ENCODE measurements around the gene NUP155. TPM values are rescaled to one million over a fixed set of nuclear protein-coding genes. Genes with fewer than 3 reads are reported as not detected.
"Not testable (repeated sequence)": the region's sequence is repeated elsewhere in the genome, so short reads cannot be mapped to it uniquely, and the experiment has no call there.

The NUP155 gene
- total RNA-seq, 1 experiment from 2014 or later, result 35.1 TPM

DNA sequence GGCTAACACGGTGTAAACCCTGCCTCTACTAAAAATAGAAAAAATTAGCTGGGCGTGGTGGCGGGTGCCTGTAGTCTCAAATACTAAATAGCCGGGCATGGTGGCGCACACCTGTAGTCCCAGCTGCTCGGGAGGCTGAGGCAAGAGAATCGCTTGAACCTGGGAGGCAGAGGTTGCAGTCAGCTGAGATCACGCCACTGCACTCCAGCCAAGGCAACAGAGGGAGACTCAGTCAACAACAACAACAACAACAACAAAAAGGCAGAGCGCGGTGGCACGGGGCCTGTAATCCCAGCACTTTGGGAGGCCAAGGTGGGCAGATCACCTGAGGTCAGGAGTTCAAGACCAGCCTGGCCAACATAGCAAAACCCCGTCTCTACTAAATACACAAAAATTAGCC lies 7.2 kb upstream of the NUP155 start:
- not testable (repeated sequence) for H2AFZ ChIP-seq (ENCODE audit: low read length); H3K4me1 ChIP-seq (ENCODE audit: low read length); H3K27me3 ChIP-seq (ENCODE audit: low read length); DNase-seq; H3K9me2 ChIP-seq (replicated peaks; ENCODE audit: insufficient read depth, low read length); H3K9ac ChIP-seq (ENCODE audit: low read length); H3K27ac ChIP-seq (ENCODE audit: low read length); H3K4me2 ChIP-seq (ENCODE audit: low read depth, low read length, poor library complexity, severe bottlenecking); H4K20me1 ChIP-seq (ENCODE audit: insufficient read depth, low read depth, low read length); H3K4me3 ChIP-seq (ENCODE audit: low read length); H3K9me3 ChIP-seq (ENCODE audit: low read length); H3K36me3 ChIP-seq (ENCODE audit: insufficient read depth, low read length)
- peaks cover 14% of the 10 kb centered on the region for H3K79me2 ChIP-seq (ENCODE audit: low read length)

DNA sequence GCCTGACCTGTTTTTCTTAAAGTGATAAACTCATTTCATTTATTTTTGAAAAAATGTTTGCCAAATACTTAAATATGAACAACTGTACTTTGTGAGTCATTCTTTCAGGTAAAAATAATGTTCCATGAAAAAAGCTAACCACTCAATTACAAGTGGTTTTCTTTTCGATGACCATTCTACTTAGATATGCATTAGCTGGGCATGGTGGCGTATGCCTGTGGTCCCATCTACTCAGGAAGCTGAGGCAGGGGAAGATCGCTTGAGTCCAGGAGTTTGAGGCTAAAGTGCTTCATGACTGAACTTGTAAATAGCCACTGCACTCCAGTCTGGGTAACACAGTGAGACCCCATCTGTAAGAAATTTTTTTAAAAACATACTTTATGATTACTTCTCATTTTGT lies 4.2 kb upstream of the NUP155 start:
- Histone ChIP-seq H3K36me3 (ENCODE audit: insufficient read depth, low read length) (no peaks in the 10 kb centered on the region), H3K9me2 (replicated peaks; ENCODE audit: insufficient read depth, low read length) (no peaks in the 10 kb centered on the region; the same call in 1 of the 2 replicates), H3K9me3 (ENCODE audit: low read length) (no peaks in the 10 kb centered on the region), H4K20me1 (ENCODE audit: insufficient read depth, low read depth, low read length) (no peaks in the 10 kb centered on the region; the same call in 1 of the 2 replicates), H2AFZ (ENCODE audit: low read length) (peak overlapping the region; percentile 86; the same call in 1 of the 2 replicates), H3K79me2 (ENCODE audit: low read length) (peaks cover 18% of the 10 kb centered on the region), H3K4me1 (ENCODE audit: low read length) (peaks cover 9% of the 10 kb centered on the region), H3K27me3 (ENCODE audit: low read length) (no peaks in the 10 kb centered on the region), H3K27ac (ENCODE audit: low read length) (no peak overlapping the region), H3K4me2 (ENCODE audit: low read depth, low read length, poor library complexity, severe bottlenecking) (no peak overlapping the region), H3K4me3 (ENCODE audit: low read length) (no peak overlapping the region), H3K9ac (ENCODE audit: low read length) (no peak overlapping the region)
- DNase-seq, result no peak

DNA sequence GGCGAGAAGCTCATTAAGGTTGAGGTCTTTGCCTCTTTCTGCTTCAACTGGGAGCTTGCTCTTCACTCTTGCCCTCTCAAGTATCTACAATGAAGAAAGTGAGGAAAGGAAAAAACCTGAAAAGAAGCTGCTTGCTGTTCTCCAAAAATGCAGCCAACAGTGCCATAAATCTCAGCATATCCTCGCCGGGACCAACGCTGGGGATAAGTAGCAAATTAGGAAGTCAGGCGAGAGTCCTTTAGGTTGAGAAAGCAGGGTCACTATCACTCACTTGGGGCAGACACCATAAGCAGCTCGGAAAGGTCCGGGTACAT lies 399 bp downstream of the NUP155 start:
- Histone ChIP-seq H2AFZ (ENCODE audit: low read length) (peak overlapping the region; percentile 46; the same call in 1 of the 2 replicates), H3K79me2 (ENCODE audit: low read length) (peaks cover 52% of the 10 kb centered on the region), H3K9ac (ENCODE audit: low read length) (peak overlapping the region; percentile 90), H3K36me3 (ENCODE audit: insufficient read depth, low read length) (peaks cover 5% of the 10 kb centered on the region; the same call in 1 of the 2 replicates), H3K4me1 (ENCODE audit: low read length) (peaks cover 23% of the 10 kb centered on the region), H3K27ac (ENCODE audit: low read length) (no peak overlapping the region; the same call in 1 of the 2 replicates), H4K20me1 (ENCODE audit: insufficient read depth, low read depth, low read length) (peaks cover 14% of the 10 kb centered on the region; the same call in 1 of the 2 replicates), H3K9me3 (ENCODE audit: low read length) (no peaks in the 10 kb centered on the region), H3K9me2 (replicated peaks; ENCODE audit: insufficient read depth, low read length) (no peaks in the 10 kb centered on the region; the same call in 1 of the 2 replicates), H3K4me2 (ENCODE audit: low read depth, low read length, poor library complexity, severe bottlenecking) (peak overlapping the region; percentile 75), H3K27me3 (ENCODE audit: low read length) (no peaks in the 10 kb centered on the region), H3K4me3 (ENCODE audit: low read length) (peak overlapping the region; percentile 97)
- DNase-seq, result no peak

DNA sequence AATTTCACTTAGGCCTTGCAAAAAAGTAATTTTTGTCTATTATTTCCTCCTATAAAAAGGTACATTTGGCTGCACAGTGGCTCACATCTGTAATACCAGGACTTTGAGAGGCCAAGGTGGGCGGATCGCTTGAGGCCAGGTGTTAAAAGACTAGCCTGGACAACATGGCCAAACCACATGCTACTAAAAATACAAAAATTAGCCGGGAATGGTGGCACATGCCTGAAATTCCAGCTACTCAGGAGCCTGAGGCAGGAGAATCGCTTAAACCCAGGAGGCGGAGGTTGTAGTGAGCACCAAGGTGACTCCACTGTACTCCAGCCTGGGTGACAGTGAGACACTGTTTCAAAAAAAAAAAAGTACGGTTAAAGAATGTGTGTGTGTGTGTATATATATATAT lies 15.7 kb downstream of the NUP155 start:
- peaks cover 23% of the 10 kb centered on the region for H3K79me2 ChIP-seq (ENCODE audit: low read length)

DNA sequence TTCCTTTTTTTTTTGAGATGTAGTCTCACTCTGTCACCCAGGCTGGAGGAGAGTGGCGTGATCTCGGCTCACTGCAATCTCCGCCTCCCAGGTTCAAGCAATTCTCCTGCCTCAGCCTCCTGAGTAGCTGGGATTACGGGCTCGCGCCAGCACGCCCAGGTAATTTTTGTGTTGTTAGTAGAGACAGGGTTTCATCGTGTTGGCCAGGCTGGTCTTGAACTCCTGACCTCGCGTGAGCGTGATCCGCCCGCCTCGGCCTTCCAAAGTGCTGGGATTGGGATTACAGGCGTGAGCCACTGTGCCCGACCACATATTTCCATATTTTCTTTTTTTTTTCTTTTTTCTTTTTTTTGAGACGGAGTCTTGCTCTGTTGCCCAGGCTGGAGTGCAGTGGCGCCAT lies 28.2 kb downstream of the NUP155 start:
- DNase-seq; H3K9ac ChIP-seq (ENCODE audit: low read length); H3K9me3 ChIP-seq (ENCODE audit: low read length); H3K4me3 ChIP-seq (ENCODE audit: low read length); H4K20me1 ChIP-seq (ENCODE audit: insufficient read depth, low read depth, low read length); H3K27ac ChIP-seq (ENCODE audit: low read length); H3K4me2 ChIP-seq (ENCODE audit: low read depth, low read length, poor library complexity, severe bottlenecking); H3K4me1 ChIP-seq (ENCODE audit: low read length); H3K9me2 ChIP-seq (replicated peaks; ENCODE audit: insufficient read depth, low read length); H2AFZ ChIP-seq (ENCODE audit: low read length); H3K79me2 ChIP-seq (ENCODE audit: low read length); H3K27me3 ChIP-seq (ENCODE audit: low read length): not testable (repeated sequence)
- peaks cover 14% of the 10 kb centered on the region; the same call in 1 of the 2 replicates for H3K36me3 ChIP-seq (ENCODE audit: insufficient read depth, low read length)

More for the DNA sequence above, 15.7 kb downstream of the NUP155 start:
- Histone ChIP-seq H3K9me2 (replicated peaks; ENCODE audit: insufficient read depth, low read length) (no peaks in the 10 kb centered on the region), H3K4me2 (ENCODE audit: low read depth, low read length, poor library complexity, severe bottlenecking) (no peak overlapping the region), H4K20me1 (ENCODE audit: insufficient read depth, low read depth, low read length) (no peaks in the 10 kb centered on the region), H2AFZ (ENCODE audit: low read length) (no peak overlapping the region), H3K4me1 (ENCODE audit: low read length) (no peaks in the 10 kb centered on the region), H3K9ac (ENCODE audit: low read length) (no peak overlapping the region), H3K36me3 (ENCODE audit: insufficient read depth, low read length) (peaks cover 29% of the 10 kb centered on the region), H3K9me3 (ENCODE audit: low read length) (no peaks in the 10 kb centered on the region), H3K27ac (ENCODE audit: low read length) (no peak overlapping the region), H3K4me3 (ENCODE audit: low read length) (no peak overlapping the region), H3K27me3 (ENCODE audit: low read length) (no peaks in the 10 kb centered on the region)
- DNase-seq, result no peak

DNA sequence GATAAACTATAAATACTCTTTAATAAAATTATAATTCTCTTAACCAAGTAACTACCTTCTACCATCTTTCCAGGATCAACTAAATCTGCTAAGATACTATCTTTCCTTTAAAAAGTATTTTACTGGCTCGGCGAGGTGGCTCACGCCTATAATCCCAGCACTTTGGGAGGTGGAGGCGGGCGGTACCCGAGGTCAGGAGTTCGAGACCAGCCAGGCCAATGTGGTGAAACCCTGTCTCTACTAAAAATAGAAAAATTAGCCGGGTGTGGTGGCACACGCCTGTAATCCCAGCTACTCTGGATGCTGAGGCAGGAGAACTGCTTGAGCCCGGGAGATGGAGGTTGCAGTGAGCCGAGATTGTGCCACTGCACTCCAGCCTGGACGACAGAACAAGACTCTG lies 36.2 kb downstream of the NUP155 start:
- not testable (repeated sequence) for H3K4me1 ChIP-seq (ENCODE audit: low read length); H3K9me3 ChIP-seq (ENCODE audit: low read length); DNase-seq; H3K4me2 ChIP-seq (ENCODE audit: low read depth, low read length, poor library complexity, severe bottlenecking); H2AFZ ChIP-seq (ENCODE audit: low read length); H3K9me2 ChIP-seq (replicated peaks; ENCODE audit: insufficient read depth, low read length); H3K4me3 ChIP-seq (ENCODE audit: low read length); H4K20me1 ChIP-seq (ENCODE audit: insufficient read depth, low read depth, low read length); H3K79me2 ChIP-seq (ENCODE audit: low read length); H3K27me3 ChIP-seq (ENCODE audit: low read length); H3K27ac ChIP-seq (ENCODE audit: low read length); H3K9ac ChIP-seq (ENCODE audit: low read length)
- H3K36me3 ChIP-seq (ENCODE audit: insufficient read depth, low read length), result peaks cover 25% of the 10 kb centered on the region; the same call in 1 of the 2 replicates

DNA sequence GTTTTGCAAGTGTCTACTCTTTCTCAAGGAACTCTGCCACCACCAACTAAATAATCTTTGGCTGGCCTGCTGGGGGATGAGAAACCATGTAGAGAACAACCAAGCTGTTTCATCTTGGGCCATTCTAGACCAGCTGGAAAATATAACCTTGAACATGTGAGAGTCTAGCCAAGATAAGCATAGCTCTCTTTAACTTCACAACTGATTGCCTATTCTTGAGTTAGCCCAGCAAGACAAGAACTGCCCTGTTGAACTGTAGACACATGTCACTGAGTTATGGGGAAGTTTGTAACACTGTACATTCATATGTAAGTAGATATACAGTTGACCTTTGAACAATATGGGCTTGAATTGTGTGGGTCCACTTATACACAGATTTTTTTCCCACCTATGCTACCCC lies 44.4 kb downstream of the NUP155 start:
- no peaks in the 10 kb centered on the region for H3K9me2 ChIP-seq (replicated peaks; ENCODE audit: insufficient read depth, low read length)
- no peak overlapping the region for H3K4me2 ChIP-seq (ENCODE audit: low read depth, low read length, poor library complexity, severe bottlenecking)
- H3K27me3 ChIP-seq (ENCODE audit: low read length), result no peaks in the 10 kb centered on the region
- no peak overlapping the region for H3K27ac ChIP-seq (ENCODE audit: low read length)
- no peaks in the 10 kb centered on the region for H3K9me3 ChIP-seq (ENCODE audit: low read length)
- no peak for DNase-seq
- no peaks in the 10 kb centered on the region; the same call in 1 of the 2 replicates for H3K79me2 ChIP-seq (ENCODE audit: low read length)
- no peak overlapping the region for H2AFZ ChIP-seq (ENCODE audit: low read length)
- H3K36me3 ChIP-seq (ENCODE audit: insufficient read depth, low read length), result peaks cover 69% of the 10 kb centered on the region
- H3K9ac ChIP-seq (ENCODE audit: low read length), result no peak overlapping the region
- H4K20me1 ChIP-seq (ENCODE audit: insufficient read depth, low read depth, low read length), result no peaks in the 10 kb centered on the region
- no peaks in the 10 kb centered on the region for H3K4me1 ChIP-seq (ENCODE audit: low read length)
- no peak overlapping the region for H3K4me3 ChIP-seq (ENCODE audit: low read length)

DNA sequence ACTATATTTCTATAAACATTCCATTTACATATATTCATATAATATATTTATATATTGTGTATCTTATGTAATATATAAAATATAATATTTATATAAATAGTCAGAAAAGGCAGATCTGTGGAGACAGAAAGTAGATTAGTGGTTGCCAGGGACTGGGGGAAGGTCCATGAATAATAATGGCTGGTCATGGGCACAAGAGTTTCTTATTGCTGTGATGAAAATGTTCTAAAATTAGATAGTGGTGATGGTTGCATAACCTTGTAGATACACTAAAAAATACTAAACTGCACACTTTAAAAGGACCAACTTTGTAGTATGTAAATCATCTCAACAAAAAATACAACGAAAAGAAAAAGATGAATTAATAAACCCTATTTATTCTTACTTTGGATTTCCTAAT lies 47.3 kb downstream of the NUP155 start:
- H2AFZ ChIP-seq (ENCODE audit: low read length), result no peak overlapping the region
- peaks cover 65% of the 10 kb centered on the region for H3K36me3 ChIP-seq (ENCODE audit: insufficient read depth, low read length)

More for the DNA sequence above, 47.3 kb downstream of the NUP155 start:
- DNase-seq, result no peak
- no peaks in the 10 kb centered on the region for H3K4me1 ChIP-seq (ENCODE audit: low read length)
- H4K20me1 ChIP-seq (ENCODE audit: insufficient read depth, low read depth, low read length), result no peaks in the 10 kb centered on the region
- no peak overlapping the region for H3K4me2 ChIP-seq (ENCODE audit: low read depth, low read length, poor library complexity, severe bottlenecking)
- no peaks in the 10 kb centered on the region for H3K27me3 ChIP-seq (ENCODE audit: low read length)
- no peaks in the 10 kb centered on the region for H3K9me3 ChIP-seq (ENCODE audit: low read length)
- H3K27ac ChIP-seq (ENCODE audit: low read length), result no peak overlapping the region
- no peaks in the 10 kb centered on the region for H3K9me2 ChIP-seq (replicated peaks; ENCODE audit: insufficient read depth, low read length)
- no peak overlapping the region for H3K9ac ChIP-seq (ENCODE audit: low read length)
- H3K4me3 ChIP-seq (ENCODE audit: low read length), result no peak overlapping the region
- no peaks in the 10 kb centered on the region; the same call in 1 of the 2 replicates for H3K79me2 ChIP-seq (ENCODE audit: low read length)
